ENCODE measurements around the gene RGS16.

The RGS16 gene

GRCh38 chr1:182607566-182607965 lies 3.4 kb upstream of the RGS16 start:
- no peak for DNase-seq

- no peak for DNase-seq
Observed at GRCh38 chr1:182603646-182604174, 479 bp downstream of the RGS16 start.

GRCh38 chr1:182602935-182603645 lies 1.1 kb downstream of the RGS16 start:
- DNase-seq = no peak

GRCh38 chr1:182601913-182602312 lies 2.3 kb downstream of the RGS16 start:
- DNase-seq = no peak

- DNase-seq = peak; percentile 75
Observed at GRCh38 chr1:182601416-182601786, 2.8 kb downstream of the RGS16 start.

- DNase-seq = no peak
Observed at GRCh38 chr1:182600745-182601415, 3.3 kb downstream of the RGS16 start.

GRCh38 chr1:182600036-182600713 lies 4.0 kb downstream of the RGS16 start:
- DNase-seq = no peak

- no peak for DNase-seq
Observed at GRCh38 chr1:182599339-182599738, 4.8 kb downstream of the RGS16 start.

GRCh38 chr1:182598296-182598695 lies 5.9 kb downstream of the RGS16 start:
- DNase-seq = no peak

- DNase-seq = no peak
Observed at GRCh38 chr1:182596934-182597333, 7.3 kb downstream of the RGS16 start.

GRCh38 chr1:182595641-182596240 lies 8.4 kb downstream of the RGS16 start:
- peak; percentile 20 for DNase-seq

GRCh38 chr1:182589931-182590330 lies 14.3 kb downstream of the RGS16 start:
- DNase-seq = no peak

- no peak for DNase-seq
Observed at GRCh38 chr1:182589520-182589919, 14.7 kb downstream of the RGS16 start.

- peak; percentile 69 for DNase-seq
Observed at GRCh38 chr1:182588500-182589396, 15.4 kb downstream of the RGS16 start, which contains the start of gene RNASEL. Gene RNASEL, minus strand, starts transcription at chr1:182589256. Its CDS starts 2,450 bp downstream, at chr1:182586806.

GRCh38 chr1:182587666-182588499 lies 16.3 kb downstream of the RGS16 start:
- DNase-seq = no peak

- DNase-seq = no peak
Observed at GRCh38 chr1:182587093-182587492, 17.1 kb downstream of the RGS16 start.

GRCh38 chr1:182586380-182586779 lies 17.8 kb downstream of the RGS16 start:
- no peak for DNase-seq

- no peak for DNase-seq
Observed at GRCh38 chr1:182584746-182585145, 19.4 kb downstream of the RGS16 start.

GRCh38 chr1:182580736-182581135 lies 23.5 kb downstream of the RGS16 start:
- no peak for DNase-seq

- no peak for DNase-seq
Observed at GRCh38 chr1:182575540-182576149, 28.5 kb downstream of the RGS16 start.

- DNase-seq = no peak
Observed at GRCh38 chr1:182574156-182574555, 30.0 kb downstream of the RGS16 start.
